HS-5 (cell line): ENCODE measurements around the gene TAS1R2.
"Not testable (repeated sequence)": the region's sequence is repeated elsewhere in the genome, so short reads cannot be mapped to it uniquely, and the experiment has no call there.

Experiments
- DNase-seq: peaks from one replicate; pipeline ENCODE4 v3.0.0-alpha.2; 2012; ENCODE audit warnings: low read depth

The TAS1R2 gene

GRCh38 chr1:18883636-18884418 lies 24.4 kb upstream of the TAS1R2 start:
- DNase-seq: no peak

GRCh38 chr1:18883079-18883478 lies 23.6 kb upstream of the TAS1R2 start:
- no peak for DNase-seq

GRCh38 chr1:18882486-18882885 lies 23.0 kb upstream of the TAS1R2 start:
- DNase-seq: no peak

GRCh38 chr1:18881642-18882431 lies 22.4 kb upstream of the TAS1R2 start:
- DNase-seq: no peak

GRCh38 chr1:18881164-18881563 lies 21.7 kb upstream of the TAS1R2 start:
- DNase-seq: no peak

- DNase-seq: no peak
These were observed 21.1 kb upstream of the TAS1R2 start for GRCh38 chr1:18880585-18880984.

- DNase-seq: no peak
These were observed 20.4 kb upstream of the TAS1R2 start for GRCh38 chr1:18879791-18880309.

- DNase-seq: no peak
These were observed 19.8 kb upstream of the TAS1R2 start for GRCh38 chr1:18879215-18879790.

- DNase-seq: no peak
These were observed 19.2 kb upstream of the TAS1R2 start for GRCh38 chr1:18878538-18879214.

- DNase-seq: no peak
These were observed 17.8 kb upstream of the TAS1R2 start for GRCh38 chr1:18877282-18877681.

- DNase-seq: no peak
These were observed 16.8 kb upstream of the TAS1R2 start for GRCh38 chr1:18876210-18876609.

GRCh38 chr1:18875796-18876128 lies 16.3 kb upstream of the TAS1R2 start:
- DNase-seq: no peak

- no peak for DNase-seq
These were observed 15.8 kb upstream of the TAS1R2 start for GRCh38 chr1:18875107-18875795.

GRCh38 chr1:18874600-18874999 lies 15.1 kb upstream of the TAS1R2 start:
- no peak for DNase-seq

- no peak for DNase-seq
These were observed 14.6 kb upstream of the TAS1R2 start for GRCh38 chr1:18874036-18874435.

- no peak for DNase-seq
These were observed 12.7 kb upstream of the TAS1R2 start for GRCh38 chr1:18872071-18872611.

GRCh38 chr1:18871401-18872070 lies 12.1 kb upstream of the TAS1R2 start:
- no peak for DNase-seq

GRCh38 chr1:18870957-18871356 lies 11.5 kb upstream of the TAS1R2 start:
- DNase-seq: no peak

GRCh38 chr1:18870595-18870865 lies 11.1 kb upstream of the TAS1R2 start:
- not testable (repeated sequence) for DNase-seq

GRCh38 chr1:18869847-18870594 lies 10.6 kb upstream of the TAS1R2 start:
- no peak for DNase-seq
